Measurements from ENCODE around the gene RPL4. TPM values are rescaled to one million over a fixed set of nuclear protein-coding genes. Genes with fewer than 3 reads are reported as not detected.

RPL4 gene
- polyA plus RNA-seq, 4 donors: 708 to 2,664 (median 2,021) TPM

Other genes with a start within 250 kb of the RPL4 start
- 10 to 100 TPM in 2 of 4 donors, 1 to 10 TPM in 2; 6.7 to 32.3 (median 9.9) TPM for gene DIS3L, start 211.3 kb downstream of the RPL4 start, polyA plus RNA-seq
- gene TIPIN, start 148.2 kb downstream of the RPL4 start, polyA plus RNA-seq: 10 to 100 TPM in 1 of 4 donors, 1 to 10 TPM in 1, under 1 TPM in 2; 0.27 to 10.8 (median 3.9) TPM
- 10 to 100 TPM; 18.6 to 29.8 (median 21.2) TPM for gene MAP2K1, start 117.9 kb downstream of the RPL4 start, polyA plus RNA-seq
- 10 to 100 TPM; 19.7 to 30.4 (median 26.1) TPM for gene SNAPC5, start 7.1 kb downstream of the RPL4 start, polyA plus RNA-seq
- 10 to 100 TPM in 2 of 4 donors, 1 to 10 TPM in 2; 2.5 to 13.1 (median 8.5) TPM for gene ZWILCH, start 471 bp upstream of the RPL4 start, polyA plus RNA-seq
- under 1 TPM in 1 of 4 donors, not detected in 3; 0.24 TPM for gene LCTL, start 61.1 kb upstream of the RPL4 start, polyA plus RNA-seq
- 10 to 100 TPM in 2 of 4 donors, 1 to 10 TPM in 1, under 1 TPM in 1; 0.89 to 23.6 (median 10.4) TPM for gene SMAD6, start 197.4 kb upstream of the RPL4 start, polyA plus RNA-seq